Activated naive CD4-positive, alpha-beta T cell treated with anti-CD3 and anti-CD28 coated beads, Interleukin-2, amount 50 U/mL, for 72 hours (primary cell): ENCODE results near the gene DCUN1D3. TPM values are rescaled to one million over a fixed set of nuclear protein-coding genes. Genes with fewer than 3 reads are reported as not detected.
"Not testable (repeated sequence)": the region's sequence is repeated elsewhere in the genome, so short reads cannot be mapped to it uniquely, and the experiment has no call there.

ENCODE experiments used
- ATAC-seq, 2 donors: fragments of 150-1000 bp; cut with Tn5 transposase; 2 replicates each; pipeline ENCODE4 v1.10.0; 2021; ENCODE audit warnings: mild to moderate bottlenecking in 2 of 2, moderate library complexity in 2 of 2
- DNase-seq, 2 donors: peaks; one replicate each; pipeline ENCODE4 v3.0.0; 2021 to 2022; ENCODE audit warnings: low spot score in 2 of 2
- H3K27ac Mint-ChIP-seq, 2 donors: one replicate each; pipeline ENCODE4 v1.8.0; 2022; ENCODE audit warnings: mild to moderate bottlenecking in 2 of 2, mixed read lengths in 2 of 2
- H3K36me3 Mint-ChIP-seq, 2 donors: one replicate each; pipeline ENCODE4 v1.8.0; 2022; ENCODE audit warnings: mixed read lengths in 2 of 2
- H3K9me3 Mint-ChIP-seq, 2 donors: one replicate each; pipeline ENCODE4 v1.8.0; 2022; ENCODE audit warnings: mixed read lengths in 2 of 2
- total RNA-seq, 2 donors: library from RNA; stranded (reverse); gene quantifications; one replicate each; pipeline ENCODE4 v1.2.3, GENCODE V29; 2022

The DCUN1D3 gene
- total RNA-seq, 2 donors from 2014 or later, result 4.2 to 10.9 TPM

GRCh38 chr16:20929676-20930364, 29.7 kb upstream of the DCUN1D3 start:
- not testable (repeated sequence) for ATAC-seq, H3K27ac Mint-ChIP-seq, H3K36me3 Mint-ChIP-seq, DNase-seq, H3K9me3 Mint-ChIP-seq

DNA sequence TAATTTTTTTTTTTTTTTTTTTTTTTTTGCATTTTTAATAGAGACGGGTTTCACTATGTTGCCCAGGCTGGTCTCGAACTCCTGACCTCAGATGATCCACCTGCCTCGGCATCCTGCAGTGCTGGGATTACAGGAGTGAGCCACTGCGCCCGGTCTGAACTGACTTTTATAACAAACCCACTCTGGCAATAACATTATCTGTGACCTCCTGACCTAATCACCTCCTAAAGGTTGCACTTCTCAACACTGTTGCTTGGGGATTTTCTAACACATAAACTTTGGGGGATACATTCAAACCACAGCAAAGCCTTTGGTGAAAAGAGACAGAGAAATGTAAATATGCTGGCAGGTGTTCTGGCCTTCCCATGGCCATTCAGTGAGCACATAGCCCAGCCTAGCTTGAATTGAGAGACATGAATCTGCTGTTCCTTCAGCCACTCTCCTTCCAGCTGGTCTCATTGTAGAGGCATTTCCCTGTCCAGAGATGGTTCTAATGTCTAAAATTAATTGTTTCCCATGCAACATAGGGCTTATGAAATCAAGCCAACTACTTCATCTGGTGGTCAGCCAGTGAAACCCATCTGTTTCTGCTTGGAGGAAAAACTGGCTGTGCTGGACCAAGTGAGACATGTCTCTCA, 28.7 kb upstream of the DCUN1D3 start:
- ATAC-seq (no peak), DNase-seq (no peak)
- H3K27ac Mint-ChIP-seq, result no peak overlapping the region
- H3K9me3 Mint-ChIP-seq, result peaks cover 0 to 4% of the 10 kb centered on the region in 2 donors
- H3K36me3 Mint-ChIP-seq, result peaks cover 0 to 9% of the 10 kb centered on the region in 2 donors

DNA sequence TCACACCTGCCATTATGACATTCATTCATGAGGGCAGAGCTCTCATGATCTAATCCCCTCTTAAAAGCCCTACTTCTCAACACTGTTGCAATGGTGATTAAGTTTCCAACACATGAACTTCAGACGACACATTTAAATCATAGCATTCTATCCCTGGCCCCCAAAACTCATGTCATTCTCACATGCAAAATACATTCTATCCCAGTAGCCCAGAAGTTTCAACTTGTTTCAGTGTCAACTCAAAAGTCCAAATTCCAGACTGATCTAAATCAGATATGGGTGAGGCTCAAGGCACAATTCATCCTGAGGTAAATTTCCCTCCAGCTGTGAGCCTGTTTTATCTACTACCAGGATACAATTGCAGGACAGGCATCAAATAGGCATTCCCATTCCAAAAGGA, 25.6 kb upstream of the DCUN1D3 start:
- no peak for ATAC-seq
- Mint-ChIP-seq H3K27ac (no peak overlapping the region), H3K36me3 (peaks cover 0 to 9% of the 10 kb centered on the region in 2 donors), H3K9me3 (peaks cover 0 to 4% of the 10 kb centered on the region in 2 donors)
- DNase-seq, result no peak

DNA sequence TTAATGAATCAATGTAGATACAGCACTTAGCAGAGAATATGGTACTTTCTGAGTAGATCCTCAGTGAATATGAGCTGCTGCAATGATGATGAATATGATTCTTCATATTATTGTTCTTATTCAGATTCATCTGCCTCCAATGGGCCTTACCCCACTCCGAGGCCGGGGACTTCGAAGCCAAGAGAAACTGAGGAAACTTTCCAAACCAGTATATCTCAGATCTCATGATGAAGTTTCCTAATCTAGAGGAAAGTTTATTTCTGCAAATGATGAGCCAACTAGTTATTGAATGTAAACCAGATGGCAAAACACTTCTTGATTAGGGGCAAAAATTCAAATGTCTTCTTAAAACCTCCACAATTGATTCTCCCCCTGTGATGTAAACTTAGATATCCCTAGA, 23.7 kb upstream of the DCUN1D3 start:
- peaks cover 0 to 9% of the 10 kb centered on the region in 2 donors for H3K36me3 Mint-ChIP-seq
- DNase-seq (no peak), ATAC-seq (no peak)
- H3K9me3 Mint-ChIP-seq, result peaks cover 0 to 4% of the 10 kb centered on the region in 2 donors
- no peak overlapping the region for H3K27ac Mint-ChIP-seq

GRCh38 chr16:20920799-20921198, 20.6 kb upstream of the DCUN1D3 start:
- H3K27ac Mint-ChIP-seq, result no peak overlapping the region
- H3K36me3 Mint-ChIP-seq, result peaks cover 5% of the 10 kb centered on the region in 2 donors
- no peak for ATAC-seq
- DNase-seq, result no peak
- no peaks in the 10 kb centered on the region for H3K9me3 Mint-ChIP-seq

- no peak for DNase-seq
- H3K9me3 Mint-ChIP-seq, result no peaks in the 10 kb centered on the region
- H3K27ac Mint-ChIP-seq, result no peak overlapping the region
- peak in 1 of 2 donors; percentile 40 for ATAC-seq
- peaks cover 5% of the 10 kb centered on the region in 2 donors for H3K36me3 Mint-ChIP-seq
Observed at GRCh38 chr16:20920091-20920490, 19.9 kb upstream of the DCUN1D3 start.

- H3K36me3 Mint-ChIP-seq, result peaks cover 5% of the 10 kb centered on the region in 2 donors
- H3K27ac Mint-ChIP-seq, result no peak overlapping the region
- DNase-seq, result no peak
- H3K9me3 Mint-ChIP-seq, result no peaks in the 10 kb centered on the region
- no peak for ATAC-seq
Observed at GRCh38 chr16:20918486-20919239, 18.5 kb upstream of the DCUN1D3 start.

DNA sequence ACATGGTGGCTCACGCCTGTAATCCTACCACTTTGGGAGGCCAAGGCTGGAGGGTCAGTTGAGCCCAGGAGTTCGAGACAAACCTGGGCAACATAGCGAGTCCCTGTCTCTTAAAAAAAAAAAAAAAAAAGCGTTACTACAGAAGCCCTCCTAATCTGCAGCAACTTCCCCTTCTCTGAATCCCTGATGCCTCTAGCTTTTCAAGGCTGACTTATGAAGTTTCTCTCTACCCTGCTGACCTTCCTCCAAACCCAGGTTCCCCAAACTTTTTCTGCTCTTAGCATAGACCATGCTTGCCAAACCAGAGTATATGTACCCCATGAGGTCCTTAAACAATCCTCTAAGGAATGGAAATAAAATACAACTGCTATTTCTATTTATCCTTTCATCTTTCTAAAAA, 16.8 kb upstream of the DCUN1D3 start:
- Mint-ChIP-seq H3K9me3 (no peaks in the 10 kb centered on the region), H3K27ac (no peak overlapping the region), H3K36me3 (peaks cover 5% of the 10 kb centered on the region in 2 donors)
- ATAC-seq (no peak), DNase-seq (no peak)

GRCh38 chr16:20916289-20916688, 16.1 kb upstream of the DCUN1D3 start:
- peak overlapping the region in 1 of 2 donors; percentile 11 for H3K27ac Mint-ChIP-seq
- DNase-seq (no peak), ATAC-seq (no peak)
- no peaks in the 10 kb centered on the region for H3K9me3 Mint-ChIP-seq
- H3K36me3 Mint-ChIP-seq, result peaks cover 5% of the 10 kb centered on the region in 2 donors

DNA sequence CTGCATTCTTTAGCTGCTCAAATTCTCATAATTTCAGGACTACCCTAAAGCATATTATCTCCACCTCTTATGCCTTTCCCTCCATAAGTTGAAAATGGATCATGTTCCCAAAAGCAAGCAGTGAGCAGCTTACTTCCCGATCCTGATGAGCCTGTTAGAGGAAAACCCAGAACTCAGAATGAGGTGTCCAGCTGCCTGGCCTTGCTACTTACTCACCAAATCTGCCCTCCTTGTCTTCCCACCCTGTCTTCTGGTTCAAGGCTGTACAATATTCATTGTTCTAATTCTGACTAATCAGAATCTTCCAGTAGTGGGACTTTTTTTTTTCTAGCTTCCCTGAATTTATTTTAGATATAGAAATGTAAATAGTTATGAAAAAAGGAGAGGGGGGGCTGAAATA, 11.2 kb upstream of the DCUN1D3 start:
- DNase-seq (no peak), ATAC-seq (peak; percentile 51 to 65)
- Mint-ChIP-seq H3K9me3 (no peaks in the 10 kb centered on the region), H3K36me3 (peaks cover 2% of the 10 kb centered on the region in 2 donors), H3K27ac (peak overlapping the region; percentile 29 to 76)

DNA sequence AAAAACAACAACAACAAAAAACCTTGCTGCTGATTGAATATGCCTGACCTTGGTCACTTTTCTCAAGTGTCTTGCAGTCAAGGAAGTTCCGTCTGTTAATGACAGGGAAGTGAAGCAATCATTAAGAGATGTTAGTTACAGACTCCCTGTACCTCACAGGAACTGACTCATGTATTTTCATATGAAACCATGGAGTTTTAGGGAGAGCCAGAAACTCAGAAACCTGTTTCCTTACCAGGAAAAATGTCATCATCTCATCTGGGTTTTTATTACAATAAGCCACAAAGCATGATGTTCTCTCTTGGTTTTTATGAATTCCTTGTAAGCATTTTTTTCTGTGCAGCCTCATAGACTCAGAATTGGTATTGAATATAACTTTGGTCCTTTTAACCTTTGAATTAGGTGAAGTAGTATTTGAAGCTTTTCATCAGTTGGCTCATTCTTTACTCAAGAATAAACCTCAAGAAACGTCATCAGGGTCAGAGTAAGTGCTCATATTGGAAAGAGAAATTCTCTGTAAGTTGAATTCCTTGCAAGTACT, 10.7 kb upstream of the DCUN1D3 start:
- Mint-ChIP-seq H3K9me3 (no peaks in the 10 kb centered on the region), H3K27ac (peak overlapping the region in 1 of 2 donors; percentile 76), H3K36me3 (no peaks in the 10 kb centered on the region)
- ATAC-seq (peak; percentile 72 to 87), DNase-seq (no peak)

- no peaks in the 10 kb centered on the region for H3K9me3 Mint-ChIP-seq
- H3K36me3 Mint-ChIP-seq, result peaks cover 7 to 18% of the 10 kb centered on the region in 2 donors
- H3K27ac Mint-ChIP-seq, result no peak overlapping the region
- no peak for ATAC-seq
- no peak for DNase-seq
Observed at GRCh38 chr16:20906341-20907255, 6.4 kb upstream of the DCUN1D3 start.

GRCh38 chr16:20905576-20905975, 5.4 kb upstream of the DCUN1D3 start:
- Mint-ChIP-seq H3K36me3 (peaks cover 17 to 29% of the 10 kb centered on the region in 2 donors), H3K27ac (no peak overlapping the region), H3K9me3 (no peaks in the 10 kb centered on the region)
- no peak for ATAC-seq
- no peak for DNase-seq

GRCh38 chr16:20904507-20905081, 4.4 kb upstream of the DCUN1D3 start:
- Mint-ChIP-seq H3K27ac (no peak overlapping the region), H3K36me3 (peaks cover 22 to 34% of the 10 kb centered on the region in 2 donors), H3K9me3 (no peaks in the 10 kb centered on the region)
- DNase-seq, result peak in 1 of 2 donors; percentile 7
- no peak for ATAC-seq

DNA sequence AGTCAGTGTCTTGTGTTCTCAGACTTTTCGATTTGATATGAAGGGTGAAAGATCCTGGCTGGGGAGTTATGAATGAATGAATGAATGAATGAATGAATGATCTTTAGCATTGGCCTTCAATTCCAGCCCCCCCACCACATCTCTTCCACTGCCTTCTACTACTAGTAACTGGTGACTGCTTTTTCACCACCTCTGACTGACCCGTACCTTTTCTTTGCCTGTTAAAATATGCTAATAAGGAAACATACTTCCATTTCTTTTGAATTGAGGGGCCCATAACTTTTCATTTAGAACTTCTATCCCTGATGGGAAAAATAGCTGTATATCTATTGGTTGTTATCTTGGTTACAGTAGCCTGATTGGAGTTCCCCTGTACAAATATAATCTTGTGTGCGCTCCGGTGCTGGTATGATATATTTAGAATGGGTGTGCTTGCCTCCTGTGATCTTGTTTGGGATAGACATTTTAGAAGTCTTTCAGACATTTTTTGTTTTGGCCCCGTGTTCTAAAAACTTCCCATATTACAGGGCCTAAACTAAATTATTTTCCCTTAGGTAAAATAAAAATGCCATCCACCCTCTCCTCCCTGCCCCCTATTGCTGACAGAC, 3.8 kb upstream of the DCUN1D3 start:
- DNase-seq (no peak), ATAC-seq (no peak)
- Mint-ChIP-seq H3K9me3 (no peaks in the 10 kb centered on the region), H3K27ac (peak overlapping the region in 1 of 2 donors; percentile 78), H3K36me3 (peaks cover 22 to 34% of the 10 kb centered on the region in 2 donors)
